SU-DHL-6 (cell line): Measurements from ENCODE around the gene WWOX.

Experiments used
- H2AFZ ChIP-seq: fragments of 200-600 bp; sonication (generic); 2 replicates; pipeline ENCODE4 v1.6.1; 2014; ENCODE audit warnings: low read depth, mild to moderate bottlenecking, moderate library complexity, mixed read lengths, antibody characterized with exemption, low read length; ENCODE audit not compliant: severe bottlenecking
- H3F3A ChIP-seq: fragments of 200-600 bp; shearing (Covaris generic); 2 replicates; pipeline ENCODE4 v1.6.0; 2016; ENCODE audit warnings: antibody characterized with exemption, mild to moderate bottlenecking; ENCODE audit not compliant: insufficient read depth
- H3K27ac ChIP-seq: fragments of 200-600 bp; sonication (generic); 2 replicates; pipeline ENCODE4 v1.5.1; 2016; ENCODE audit warnings: low read depth, mild to moderate bottlenecking, low read length, moderate library complexity, mixed read lengths
- H3K27me3 ChIP-seq: fragments of 200-600 bp; sonication (generic), shearing (Covaris generic); 2 replicates; pipeline ENCODE4 v1.6.0; 2014; ENCODE audit warnings: mild to moderate bottlenecking, low read length
- H3K36me3 ChIP-seq: fragments of 200-600 bp; sonication (generic); 2 replicates; pipeline ENCODE4 v1.6.1; 2014; ENCODE audit warnings: mild to moderate bottlenecking, low read length, mixed read lengths
- H3K4me2 ChIP-seq: fragments of 300-600, 200-600 bp; shearing (Covaris generic), sonication (generic); 2 replicates; pipeline ENCODE4 v1.6.0; 2014; ENCODE audit warnings: low read length, low read depth, mild to moderate bottlenecking; ENCODE audit not compliant: poor library complexity, severe bottlenecking
- H3K4me3 ChIP-seq: fragments of 200-600 bp; sonication (generic); 2 replicates; pipeline ENCODE4 v1.5.1; 2014; ENCODE audit warnings: antibody characterized with exemption, low read length, mild to moderate bottlenecking, mixed read lengths; ENCODE audit not compliant: insufficient read depth, poor library complexity, severe bottlenecking
- H3K79me2 ChIP-seq: fragments of 200-600 bp; sonication (generic); 2 replicates; pipeline ENCODE4 v1.6.1; 2014; ENCODE audit warnings: mild to moderate bottlenecking, low read length, moderate library complexity; ENCODE audit not compliant: insufficient read depth
- H3K9ac ChIP-seq: fragments of 200-600 bp; sonication (generic); 2 replicates; pipeline ENCODE4 v1.7.0; 2014; ENCODE audit warnings: mild to moderate bottlenecking, low read length
- H3K9me2 ChIP-seq: fragments of 200-600 bp; sonication (generic); replicated peaks from 2 replicates; pipeline ENCODE4 v1.6.1; 2014; ENCODE audit warnings: low read length; ENCODE audit not compliant: insufficient read depth
- H3K9me3 ChIP-seq: fragments of 200-600 bp; sonication (generic); 2 replicates; pipeline ENCODE4 v1.6.1; 2014; ENCODE audit warnings: low read length, mixed read lengths; ENCODE audit not compliant: insufficient read depth
- H4K20me1 ChIP-seq: fragments of 200-600 bp; sonication (generic); 2 replicates; pipeline ENCODE4 v1.6.1; 2014; ENCODE audit warnings: low read depth, mild to moderate bottlenecking, antibody characterized with exemption, low read length, moderate library complexity, mixed read lengths
- EZH2phosphoT487 ChIP-seq: fragments of 200-600 bp; sonication (generic), shearing (Covaris generic); conservative IDR thresholded peaks from 2 replicates; pipeline ENCODE4 v1.6.1; 2018; ENCODE audit warnings: mild to moderate bottlenecking, antibody characterized with exemption, low read length, moderate library complexity, mixed read lengths
- TF ChIP-seq, protein P1 (sequence below): fragments of 200-600 bp; sonication (generic); IDR thresholded peaks from one replicate; pipeline ENCODE4 v1.5.1; 2017; ENCODE audit warnings: antibody characterized with exemption, mild to moderate bottlenecking, low read length, moderate library complexity; ENCODE audit not compliant: insufficient read depth, poor library complexity, severe bottlenecking

WWOX gene

DNA sequence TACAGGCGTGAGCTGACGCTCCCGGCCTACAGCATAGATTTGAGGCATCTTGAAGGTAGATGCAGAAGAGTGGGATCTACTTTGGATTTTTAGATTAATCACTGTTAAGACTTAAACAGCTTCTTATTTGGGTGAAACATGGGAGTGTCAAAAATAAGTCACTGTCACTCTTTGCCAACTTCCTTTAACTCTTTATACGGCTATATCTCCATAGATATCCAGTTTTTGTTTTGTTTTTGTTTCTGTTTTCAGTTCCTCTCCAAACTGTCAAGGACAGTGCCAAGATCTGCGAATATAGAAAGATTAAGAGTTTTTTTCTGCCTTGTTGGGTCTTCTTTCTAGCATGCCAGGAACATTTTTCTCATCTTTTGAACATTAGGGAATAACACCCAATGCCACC is 706.1 kb downstream of the WWOX start:
- H3K9me2 ChIP-seq: no peaks in the 10 kb centered on the region
- no peaks in the 10 kb centered on the region for H3K36me3 ChIP-seq
- H4K20me1 ChIP-seq: no peaks in the 10 kb centered on the region
- H3K79me2 ChIP-seq: no peaks in the 10 kb centered on the region
- no peak overlapping the region for H3K9ac ChIP-seq
- no peak overlapping the region for H3K27ac ChIP-seq
- no peak overlapping the region for H2AFZ ChIP-seq
- H3K9me3 ChIP-seq: no peaks in the 10 kb centered on the region
- no peaks in the 10 kb centered on the region for H3F3A ChIP-seq
- TF ChIP-seq, protein P1, sequence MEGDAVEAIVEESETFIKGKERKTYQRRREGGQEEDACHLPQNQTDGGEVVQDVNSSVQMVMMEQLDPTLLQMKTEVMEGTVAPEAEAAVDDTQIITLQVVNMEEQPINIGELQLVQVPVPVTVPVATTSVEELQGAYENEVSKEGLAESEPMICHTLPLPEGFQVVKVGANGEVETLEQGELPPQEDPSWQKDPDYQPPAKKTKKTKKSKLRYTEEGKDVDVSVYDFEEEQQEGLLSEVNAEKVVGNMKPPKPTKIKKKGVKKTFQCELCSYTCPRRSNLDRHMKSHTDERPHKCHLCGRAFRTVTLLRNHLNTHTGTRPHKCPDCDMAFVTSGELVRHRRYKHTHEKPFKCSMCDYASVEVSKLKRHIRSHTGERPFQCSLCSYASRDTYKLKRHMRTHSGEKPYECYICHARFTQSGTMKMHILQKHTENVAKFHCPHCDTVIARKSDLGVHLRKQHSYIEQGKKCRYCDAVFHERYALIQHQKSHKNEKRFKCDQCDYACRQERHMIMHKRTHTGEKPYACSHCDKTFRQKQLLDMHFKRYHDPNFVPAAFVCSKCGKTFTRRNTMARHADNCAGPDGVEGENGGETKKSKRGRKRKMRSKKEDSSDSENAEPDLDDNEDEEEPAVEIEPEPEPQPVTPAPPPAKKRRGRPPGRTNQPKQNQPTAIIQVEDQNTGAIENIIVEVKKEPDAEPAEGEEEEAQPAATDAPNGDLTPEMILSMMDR: no peak
- TF ChIP-seq EZH2phosphoT487: no peak
- H3K27me3 ChIP-seq: no peaks in the 10 kb centered on the region
- no peak overlapping the region for H3K4me3 ChIP-seq
- no peak overlapping the region for H3K4me2 ChIP-seq

DNA sequence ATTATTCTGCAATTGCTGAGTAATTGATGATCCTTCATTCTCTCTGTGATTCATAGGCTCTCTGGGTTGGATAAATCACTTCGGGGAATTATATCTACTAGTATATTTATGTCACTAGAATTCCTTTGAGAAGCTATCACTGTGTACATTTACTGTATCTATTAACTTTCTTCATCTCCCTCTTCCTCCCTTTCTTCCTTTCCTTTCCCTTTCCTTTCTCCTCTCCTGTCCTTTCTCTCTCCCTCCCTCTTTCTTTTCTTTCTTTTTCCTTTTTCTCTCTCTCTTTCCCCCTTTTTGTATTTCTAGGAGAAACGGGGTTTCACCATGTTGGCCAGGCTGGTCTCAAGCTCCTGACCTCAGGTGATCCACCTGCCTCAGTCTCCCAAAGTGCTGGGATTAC is 711.8 kb downstream of the WWOX start:
- Histone ChIP-seq H2AFZ (no peak overlapping the region), H3F3A (no peaks in the 10 kb centered on the region), H3K9ac (no peak overlapping the region), H4K20me1 (no peaks in the 10 kb centered on the region), H3K36me3 (no peaks in the 10 kb centered on the region), H3K4me3 (no peak overlapping the region), H3K27ac (no peak overlapping the region), H3K9me2 (no peaks in the 10 kb centered on the region), H3K4me2 (no peak overlapping the region), H3K27me3 (no peaks in the 10 kb centered on the region), H3K79me2 (no peaks in the 10 kb centered on the region), H3K9me3 (no peaks in the 10 kb centered on the region)
- no peak for TF ChIP-seq EZH2phosphoT487
- TF ChIP-seq, protein P1: no peak

DNA sequence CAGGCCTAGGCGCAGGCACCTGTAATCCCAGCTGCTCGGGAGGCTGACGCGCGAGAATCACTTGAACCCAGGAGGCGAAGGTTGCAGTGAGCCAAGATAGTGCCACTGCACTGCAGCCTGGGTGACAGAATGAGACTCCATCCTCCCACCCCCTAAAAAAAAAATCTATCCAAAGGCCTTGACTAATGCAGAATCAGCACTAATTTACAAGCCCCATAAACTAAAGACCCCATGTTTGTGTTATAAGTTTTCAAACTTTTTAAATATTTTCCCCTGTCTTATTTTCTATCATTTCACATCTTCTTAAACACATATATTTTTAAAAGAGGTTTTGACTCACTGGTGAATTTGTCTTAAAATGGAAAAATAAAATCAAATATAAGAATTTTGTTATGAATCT is 713.1 kb downstream of the WWOX start:
- TF ChIP-seq, protein P1: no peak
- no peak for TF ChIP-seq EZH2phosphoT487
- no peaks in the 10 kb centered on the region for H4K20me1 ChIP-seq

More for the DNA sequence above, 713.1 kb downstream of the WWOX start:
- no peaks in the 10 kb centered on the region for H3K36me3 ChIP-seq
- no peaks in the 10 kb centered on the region for H3K9me2 ChIP-seq
- H3K4me3 ChIP-seq: no peak overlapping the region
- H3F3A ChIP-seq: no peaks in the 10 kb centered on the region
- no peak overlapping the region for H3K9ac ChIP-seq
- H3K79me2 ChIP-seq: no peaks in the 10 kb centered on the region
- H3K27ac ChIP-seq: no peak overlapping the region
- H3K9me3 ChIP-seq: no peaks in the 10 kb centered on the region
- H3K27me3 ChIP-seq: no peaks in the 10 kb centered on the region
- no peak overlapping the region for H3K4me2 ChIP-seq
- no peak overlapping the region for H2AFZ ChIP-seq
